ENCODE measurements around the gene LDB3.

LDB3 gene

GRCh38 chr10:86665218-86665607 is 3.1 kb upstream of the LDB3 start:
- no peak for DNase-seq

GRCh38 chr10:86665868-86666267 is 2.4 kb upstream of the LDB3 start:
- DNase-seq, result no peak

- no peak for DNase-seq
Observed at GRCh38 chr10:86666538-86666937, 1.8 kb upstream of the LDB3 start.

GRCh38 chr10:86667421-86668181 is 710 bp upstream of the LDB3 start:
- DNase-seq, result no peak

GRCh38 chr10:86670290-86670811 is 2.0 kb downstream of the LDB3 start:
- DNase-seq, result no peak

- DNase-seq, result no peak
Observed at GRCh38 chr10:86670876-86671275, 2.6 kb downstream of the LDB3 start.

- DNase-seq, result no peak
Observed at GRCh38 chr10:86671419-86671818, 3.1 kb downstream of the LDB3 start.

GRCh38 chr10:86671985-86672710 is 3.8 kb downstream of the LDB3 start:
- no peak for DNase-seq

GRCh38 chr10:86673216-86673826 is 5.0 kb downstream of the LDB3 start:
- DNase-seq, result no peak

GRCh38 chr10:86673827-86674581 is 5.7 kb downstream of the LDB3 start:
- DNase-seq, result no peak

GRCh38 chr10:86674912-86675311 is 6.6 kb downstream of the LDB3 start:
- no peak for DNase-seq

- no peak for DNase-seq
Observed at GRCh38 chr10:86677374-86677773, 9.1 kb downstream of the LDB3 start.

- no peak for DNase-seq
Observed at GRCh38 chr10:86678999-86679792, 10.9 kb downstream of the LDB3 start.

- DNase-seq, result no peak
Observed at GRCh38 chr10:86681047-86681446, 12.7 kb downstream of the LDB3 start.

GRCh38 chr10:86681722-86682386 is 13.5 kb downstream of the LDB3 start:
- no peak for DNase-seq

GRCh38 chr10:86682675-86683074 is 14.4 kb downstream of the LDB3 start:
- no peak for DNase-seq

GRCh38 chr10:86684331-86685097 is 16.2 kb downstream of the LDB3 start:
- no peak for DNase-seq

GRCh38 chr10:86685416-86685815 is 17.1 kb downstream of the LDB3 start:
- DNase-seq, result no peak

- no peak for DNase-seq
Observed at GRCh38 chr10:86685893-86686632, 17.8 kb downstream of the LDB3 start.

- no peak for DNase-seq
Observed at GRCh38 chr10:86686972-86687371, 18.7 kb downstream of the LDB3 start.

Measured in activated effector memory CD4-positive, alpha-beta T cell treated with Interleukin-2 at 50 U/mL for 16 hours (primary cell).